GM04503 (cell line): ENCODE results near the gene NKX2-8.
"Not testable (repeated sequence)": the region's sequence is repeated elsewhere in the genome, so short reads cannot be mapped to it uniquely, and the experiment has no call there.

Experiments
- DNase-seq: peaks from one replicate; pipeline ENCODE4 v3.0.0-alpha.2; 2012; ENCODE audit warnings: low read depth

NKX2-8 gene

DNA sequence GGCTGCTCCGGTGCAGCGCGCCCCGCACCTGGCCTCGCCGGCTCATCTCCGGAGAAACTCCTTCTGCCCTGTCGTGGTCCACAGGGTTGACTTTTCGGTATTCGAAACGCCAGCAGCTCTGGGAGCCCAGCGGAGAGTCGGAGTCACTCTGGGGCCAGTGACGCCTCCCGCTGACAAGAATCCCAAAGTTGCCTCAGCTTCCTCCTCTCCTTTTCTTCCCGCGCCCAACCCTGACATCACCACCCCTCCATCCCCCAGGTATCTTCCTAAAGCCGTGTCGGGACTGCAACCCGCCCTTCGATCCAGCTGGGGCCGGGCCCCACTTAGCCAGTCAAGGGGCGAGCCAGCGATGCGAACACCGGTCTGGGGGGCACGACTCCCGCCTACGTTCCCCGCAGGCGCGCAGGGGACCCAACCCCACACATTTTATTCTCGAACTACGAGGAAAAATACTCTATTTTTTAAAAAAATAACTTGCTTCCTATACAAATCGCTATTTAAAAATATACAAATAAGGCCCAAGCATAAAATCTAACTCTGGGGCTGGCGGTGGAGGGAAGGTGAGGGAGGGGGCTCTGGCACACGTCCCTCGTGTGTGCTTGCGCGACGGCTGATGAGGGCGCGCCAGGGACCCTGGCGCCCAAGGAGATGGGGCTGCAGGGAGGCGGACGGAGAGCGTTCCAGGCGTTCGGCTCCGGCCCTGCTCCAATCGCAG is 2.1 kb downstream of the NKX2-8 start:
- no peak for DNase-seq

DNA sequence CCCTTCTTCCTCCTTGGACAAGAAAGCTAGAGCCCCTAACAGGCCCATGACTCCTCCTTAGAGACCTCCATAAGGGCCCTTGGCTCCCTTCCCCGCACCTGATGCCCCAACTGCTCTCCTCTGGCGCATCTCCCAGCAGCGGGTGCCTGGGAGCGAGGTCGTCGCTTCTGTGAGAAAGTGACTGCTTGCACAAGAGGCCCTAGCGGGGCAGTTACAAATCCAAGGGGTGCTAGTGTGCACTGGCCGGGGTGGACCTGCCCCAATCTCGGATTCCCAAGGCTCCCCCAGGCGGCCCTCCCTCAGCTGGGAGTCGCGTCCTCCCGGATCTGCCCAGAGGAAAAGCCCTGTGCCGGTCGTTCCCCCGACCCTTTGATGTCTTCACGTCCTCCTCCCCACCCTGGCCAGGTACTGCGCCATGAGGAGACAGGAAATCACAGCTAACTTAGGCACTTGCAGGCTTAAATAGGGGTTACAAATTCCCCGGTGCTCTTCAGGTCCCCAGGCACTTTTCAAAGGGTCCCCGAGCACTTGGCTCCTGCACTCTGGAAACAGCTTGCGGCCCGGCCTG is 2.8 kb downstream of the NKX2-8 start:
- DNase-seq = no peak

DNA sequence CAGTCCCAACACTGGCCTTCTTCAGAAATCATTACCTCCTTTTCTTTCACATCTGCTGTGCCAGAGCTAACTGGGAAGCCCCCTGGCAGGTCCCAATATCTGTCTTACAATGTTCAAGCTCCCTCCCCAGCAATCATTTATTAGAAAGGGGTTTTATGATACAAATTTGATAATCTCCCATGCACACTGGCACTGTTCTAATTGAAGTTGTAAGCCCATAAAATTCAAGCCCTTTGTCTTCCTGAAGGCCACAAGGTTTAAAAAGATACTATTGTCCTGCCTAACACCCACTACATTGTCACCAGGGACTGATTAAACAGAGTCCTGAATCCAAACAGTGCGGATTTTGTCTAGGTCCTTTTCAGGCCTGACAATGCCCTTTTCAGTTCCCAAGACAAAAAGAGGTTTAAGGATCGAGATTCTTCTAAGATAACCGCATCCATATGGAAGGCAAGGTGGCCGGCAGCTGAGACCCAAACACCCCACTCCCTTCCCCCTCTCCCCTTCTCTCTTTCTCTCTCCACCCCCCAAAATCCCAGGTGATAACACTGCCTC is 3.3 kb downstream of the NKX2-8 start:
- DNase-seq = no peak

DNA sequence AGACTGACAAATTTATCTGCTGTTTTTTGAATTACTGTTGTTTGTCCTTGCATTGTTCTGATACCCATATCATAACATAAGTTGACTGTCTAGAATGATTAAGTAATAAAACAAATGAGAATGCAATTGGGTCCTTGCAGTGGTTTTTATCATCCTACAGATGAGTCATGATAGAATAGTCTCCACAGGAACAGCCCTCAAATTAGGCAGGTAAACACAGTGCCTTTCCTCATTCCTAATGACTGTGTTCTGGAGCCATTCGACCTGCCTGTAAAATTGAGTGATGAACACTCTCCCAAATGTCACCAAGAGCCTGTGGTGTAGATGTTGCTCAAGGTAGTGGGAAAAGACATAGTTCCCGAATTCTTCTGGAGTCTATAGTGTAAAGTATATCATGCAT is 12.3 kb downstream of the NKX2-8 start:
- no peak for DNase-seq

DNA sequence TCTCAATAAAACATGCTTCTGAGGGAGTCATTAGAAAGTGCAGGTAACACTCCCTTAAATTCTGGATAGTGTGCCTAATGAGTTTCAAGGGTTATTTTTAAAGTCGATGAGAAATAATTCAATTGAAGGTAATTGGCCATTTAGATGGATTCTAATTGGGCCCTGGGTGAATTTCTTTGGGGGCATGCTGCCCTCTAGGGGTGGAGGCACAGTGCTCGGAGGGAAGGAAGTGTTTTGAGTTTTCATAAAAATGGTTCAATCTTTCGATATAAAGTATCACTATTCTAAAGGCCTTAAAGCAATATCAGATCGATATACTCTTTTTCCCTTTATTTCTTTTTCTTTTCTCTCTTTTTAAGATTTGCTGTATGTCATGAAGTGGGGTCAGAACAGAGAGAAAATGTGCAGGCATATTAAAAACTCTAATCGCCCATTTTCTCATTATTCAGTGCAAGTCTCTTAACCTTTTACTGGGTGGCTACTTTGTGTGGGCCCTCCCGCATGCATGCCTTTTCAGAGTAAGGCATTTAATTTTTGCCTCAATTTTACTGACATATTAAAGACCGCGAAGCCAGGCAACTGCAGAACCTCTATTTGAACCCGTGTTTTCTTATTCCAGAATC is 25.5 kb downstream of the NKX2-8 start:
- DNase-seq = no peak

DNA sequence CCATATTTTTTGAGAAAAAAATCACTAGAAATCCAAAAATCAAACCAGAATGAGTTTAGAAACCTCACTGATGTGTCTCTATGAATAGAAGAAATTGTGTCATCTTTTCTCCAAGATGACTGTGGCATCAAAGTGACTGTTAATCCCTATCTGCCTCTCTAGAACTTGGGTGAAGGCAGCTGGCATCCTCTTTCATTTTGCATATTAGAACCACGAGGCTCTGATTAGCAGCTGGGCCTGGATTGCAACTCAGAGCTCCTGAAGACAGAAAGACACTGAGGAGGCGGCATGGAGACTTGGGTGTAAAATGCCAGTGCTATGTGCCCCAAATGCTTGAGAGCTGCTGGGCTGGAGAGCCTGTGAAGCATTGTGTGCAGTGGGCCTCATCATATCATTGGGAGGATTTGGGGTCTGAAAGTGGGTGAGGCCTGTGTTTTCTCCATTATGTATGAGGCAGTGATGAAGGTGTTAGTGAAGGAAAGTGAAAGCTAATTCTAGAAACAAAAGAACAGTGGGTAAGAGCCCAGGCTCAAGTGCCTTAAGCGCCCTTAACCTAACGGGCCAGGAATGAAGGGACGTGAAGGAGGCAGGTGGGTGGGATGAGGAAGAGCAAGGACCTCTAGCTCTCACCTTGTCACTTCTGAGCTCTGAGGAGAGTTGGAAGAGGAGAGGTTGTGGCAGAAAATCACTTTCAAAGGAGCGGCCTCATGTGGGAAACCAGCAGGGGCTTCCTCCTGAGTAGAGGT is 26.2 kb downstream of the NKX2-8 start:
- DNase-seq = no peak

DNA sequence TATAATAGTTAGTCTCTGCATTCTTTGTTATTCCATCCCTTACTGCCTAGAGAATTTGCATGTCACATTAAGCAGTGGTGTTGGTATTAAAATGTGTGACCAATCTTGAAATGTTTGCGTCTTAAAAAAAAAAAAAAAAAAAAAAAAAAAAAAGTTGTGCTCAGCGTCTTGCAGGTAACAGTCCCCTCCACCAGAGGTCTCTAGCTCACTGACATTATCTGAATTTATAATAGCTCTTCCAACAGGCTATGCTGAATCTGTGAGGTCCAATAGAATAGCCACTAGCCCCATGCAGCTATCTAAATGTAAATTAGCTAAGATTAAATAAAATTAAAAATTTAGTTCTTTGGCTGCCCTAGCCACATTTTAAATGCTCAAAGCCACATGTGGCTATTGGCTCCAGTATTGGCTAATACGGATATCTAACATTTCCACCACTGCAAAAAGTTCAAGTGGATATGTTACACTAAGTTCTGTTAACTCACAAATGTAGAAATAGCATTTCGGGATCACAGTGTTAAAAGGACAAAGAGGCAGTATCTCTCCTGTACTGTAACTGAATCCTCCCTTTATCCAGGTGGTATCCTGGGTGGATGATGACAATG is 28.7 kb downstream of the NKX2-8 start:
- DNase-seq = no peak

DNA sequence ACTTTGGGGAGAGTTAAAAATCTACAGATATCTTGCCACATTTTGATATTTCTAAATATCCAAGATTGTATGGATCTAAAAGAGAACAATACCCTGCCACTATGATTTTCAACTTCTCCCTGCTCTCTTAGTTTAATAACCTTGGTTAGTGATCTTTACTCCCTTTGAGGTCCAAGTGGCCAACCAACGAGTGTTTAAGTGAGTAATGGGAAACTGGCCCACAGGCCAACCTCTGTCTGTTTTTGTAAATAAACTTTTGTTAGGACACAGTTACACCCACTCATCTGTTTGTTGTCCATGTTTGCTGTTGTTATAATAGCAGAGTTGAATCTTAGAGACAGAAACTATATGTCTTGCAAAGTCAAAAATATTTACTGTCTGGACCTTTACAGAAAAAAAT is 31.5 kb downstream of the NKX2-8 start:
- DNase-seq = no peak

DNA sequence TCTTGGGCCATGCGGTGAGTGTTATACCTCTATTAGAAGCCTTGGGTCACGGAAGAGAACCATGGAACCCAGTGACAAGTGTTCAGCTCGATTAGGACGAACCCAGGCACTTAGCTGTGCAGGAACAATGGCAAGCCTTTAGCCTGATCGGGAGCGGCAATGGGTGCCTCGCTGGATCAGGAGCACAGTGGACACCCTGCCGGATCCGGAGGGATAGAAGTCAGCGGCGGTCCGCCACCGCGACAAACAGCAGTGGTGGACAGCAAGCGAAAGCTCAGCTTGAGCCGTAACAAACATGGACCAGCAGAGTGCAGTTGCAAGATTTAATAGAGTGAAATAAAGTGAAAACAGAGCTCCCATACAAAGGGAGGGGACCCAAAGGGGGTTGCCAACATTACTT is 38.1 kb downstream of the NKX2-8 start:
- DNase-seq = not testable (repeated sequence)

DNA sequence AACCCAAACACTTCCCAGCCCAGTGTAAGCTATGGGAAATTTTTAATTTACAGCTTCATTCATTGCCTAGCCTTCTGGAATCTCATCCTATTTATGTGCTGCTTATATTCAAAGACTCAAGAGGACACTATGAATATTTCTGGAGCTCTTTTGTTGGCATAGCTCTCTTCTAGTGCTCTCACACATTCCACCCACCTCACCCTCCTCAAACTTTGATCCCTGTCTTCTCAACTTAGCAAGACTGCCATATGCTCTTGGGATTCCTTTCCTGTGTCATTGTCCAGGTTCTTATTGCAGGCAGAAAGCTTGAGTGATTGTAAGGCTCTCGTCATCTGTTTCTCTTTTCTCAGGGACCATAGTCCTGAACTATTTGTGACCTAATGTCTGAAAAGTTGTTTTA is 44.4 kb downstream of the NKX2-8 start:
- no peak for DNase-seq
